Left cardiac atrium (tissue), 4 donors: ENCODE data around the gene SLF2. TPM values are rescaled to one million over a fixed set of nuclear protein-coding genes. Genes with fewer than 3 reads are reported as not detected.
A peak's percentile ranks its signal among the peaks of the same experiment; 100 is the strongest.
"Not testable (repeated sequence)": the region's sequence is repeated elsewhere in the genome, so short reads cannot be mapped to it uniquely, and the experiment has no call there.

Experiments
- ATAC-seq, 2 donors: fragments of 200-7000 bp; cut with Tn5 transposase; one replicate each; pipeline ENCODE4 v1.9.1; 2020; ENCODE audit warnings: mild to moderate bottlenecking in 2 of 2, moderate library complexity in 2 of 2
- DNase-seq: peaks from one replicate; pipeline ENCODE4 v3.0.0-alpha.2; 2020
- intact Hi-C, 2 donors: fragments of 100-400 bp; cut with DNase I; formaldehyde crosslinking; loops; one replicate each; pipeline versions ENCODE4 v1.14.1 to v1.15.1; 2022 to 2023
- total RNA-seq, 2 donors: library from RNA; stranded (reverse); fragmentation: NEBNext Ultra II Directional; extraction: Animal tissue kit (Norgen Biotek cat#: 25700); gene quantifications; one replicate each; pipeline ENCODE4 v1.2.1, GENCODE V29; 2021
- donor health status: DM: no; HTN: yes; CAD: no.
- donor health status: DM: no; HTN: yes; CAD: no; lungs with severe emphysema.
- donor health status: DM: yes; HTN: yes; CAD: no.
- donor health status: Dilated cardiomyopathy.

The SLF2 gene
- total RNA-seq, 2 donors from 2014 or later, result 18.0 to 19.3 TPM

- ATAC-seq (no peak), DNase-seq (no peak)
These were observed 58.4 kb downstream of the SLF2 start for GRCh38 chr10:100970914-100971811.

DNA sequence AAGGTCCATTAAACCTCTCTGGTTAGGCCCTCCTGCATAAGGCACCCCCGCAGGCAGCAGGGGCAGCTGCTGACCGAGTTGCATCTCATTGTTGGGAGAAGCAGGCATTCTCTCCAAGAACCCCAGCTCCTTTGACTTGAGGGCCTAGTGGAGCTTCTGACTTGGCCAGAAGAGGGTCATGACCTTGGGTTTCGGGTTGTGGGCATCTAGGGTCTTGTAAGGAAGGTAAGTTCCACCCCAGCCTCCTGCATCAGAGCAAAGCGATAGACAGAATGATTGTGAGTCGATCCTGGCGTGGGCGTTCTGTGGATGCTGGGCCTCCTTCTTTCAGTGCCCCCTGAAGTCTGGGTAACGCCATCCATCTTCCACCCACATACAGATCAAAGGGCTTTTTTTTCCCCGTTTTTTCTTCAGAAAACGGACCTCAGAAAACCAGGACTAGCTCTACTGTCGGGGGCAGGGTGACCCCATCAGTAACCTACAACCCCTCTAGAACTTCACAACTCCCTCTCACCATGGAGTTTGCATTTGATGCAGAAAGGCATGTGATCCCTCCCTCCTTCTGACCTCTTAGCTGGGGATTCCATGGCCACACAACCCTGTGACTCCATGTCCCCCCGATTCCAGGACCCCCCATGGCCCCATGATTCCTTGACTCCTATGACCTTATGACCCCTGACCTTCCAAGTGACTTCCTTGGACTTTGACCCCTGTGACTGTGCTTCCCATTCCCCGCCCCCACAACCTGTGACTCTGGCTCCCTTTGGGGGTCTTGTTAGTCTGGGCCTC, 59.5 kb downstream of the SLF2 start:
- DNase-seq, result no peak
- intact Hi-C loops, result no loop called here
- no peak for ATAC-seq

More at GRCh38 chr10:100970914-100971811, 58.4 kb downstream of the SLF2 start:
- intact Hi-C loops, result no loop called here

GRCh38 chr10:100972904-100973535, 60.3 kb downstream of the SLF2 start:
- intact Hi-C loops, result no loop called here
- no peak for DNase-seq
- no peak for ATAC-seq

DNA sequence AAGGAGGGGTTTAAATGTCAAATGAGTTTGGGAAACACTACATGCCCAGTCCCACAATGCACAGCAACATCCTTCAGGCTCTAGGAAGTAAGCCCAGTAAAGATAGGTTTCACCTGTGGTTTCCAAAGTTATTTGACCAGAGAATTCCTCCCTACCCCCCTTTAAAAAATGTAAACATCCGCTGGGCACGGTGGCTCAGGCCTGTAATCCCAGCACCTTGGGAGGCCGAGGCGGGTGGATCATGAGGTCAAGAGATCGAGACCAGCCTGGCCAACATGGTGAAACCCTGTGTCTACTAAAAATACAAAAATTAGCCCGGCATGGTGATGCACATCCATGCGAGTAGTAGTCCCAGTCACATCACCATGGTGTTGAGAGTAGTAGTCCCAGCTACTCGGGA, 62.6 kb downstream of the SLF2 start:
- ATAC-seq, intact Hi-C loops, DNase-seq: not testable (repeated sequence)

GRCh38 chr10:100976906-100977305, 64.1 kb downstream of the SLF2 start:
- ATAC-seq, result no peak
- DNase-seq, result no peak
- intact Hi-C loops, result no loop called here

GRCh38 chr10:100977436-100977835, 64.7 kb downstream of the SLF2 start:
- intact Hi-C loops, result no loop called here
- ATAC-seq (no peak), DNase-seq (no peak)

- intact Hi-C loops, result no loop called here
- DNase-seq (no peak), ATAC-seq (peak in 1 of 2 donors; percentile 15)
These were observed 65.5 kb downstream of the SLF2 start for GRCh38 chr10:100978121-100978900.

GRCh38 chr10:100978901-100979195, 66.1 kb downstream of the SLF2 start:
- intact Hi-C loops, result no loop called here
- DNase-seq (no peak), ATAC-seq (no peak)

- no peak for DNase-seq
These were observed 67.1 kb downstream of the SLF2 start for GRCh38 chr10:100979791-100980272.

DNA sequence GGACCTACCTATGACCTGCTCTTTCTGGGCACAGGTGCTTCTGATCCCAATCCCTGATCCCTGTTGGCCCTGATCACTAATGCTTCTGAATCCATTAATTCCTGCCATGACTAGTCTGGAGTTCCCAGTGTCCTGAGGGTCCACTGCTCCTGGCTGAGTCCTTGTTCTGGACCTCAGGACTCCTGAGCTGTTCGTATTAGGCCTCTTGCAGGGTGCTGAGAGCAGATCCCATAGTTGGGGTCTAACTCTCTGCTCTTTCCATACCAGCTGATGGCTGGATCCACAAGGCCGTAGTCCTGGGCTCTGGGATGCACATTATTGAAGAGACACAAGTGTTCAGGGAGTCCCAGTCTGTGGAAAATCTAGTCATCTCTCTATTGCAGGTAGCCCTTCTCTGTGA, 67.5 kb downstream of the SLF2 start:
- ATAC-seq (no peak), DNase-seq (no peak)
- intact Hi-C loops, result no loop called here

More at GRCh38 chr10:100979791-100980272, 67.1 kb downstream of the SLF2 start:
- ATAC-seq, result no peak
- intact Hi-C loops, result no loop called here

DNA sequence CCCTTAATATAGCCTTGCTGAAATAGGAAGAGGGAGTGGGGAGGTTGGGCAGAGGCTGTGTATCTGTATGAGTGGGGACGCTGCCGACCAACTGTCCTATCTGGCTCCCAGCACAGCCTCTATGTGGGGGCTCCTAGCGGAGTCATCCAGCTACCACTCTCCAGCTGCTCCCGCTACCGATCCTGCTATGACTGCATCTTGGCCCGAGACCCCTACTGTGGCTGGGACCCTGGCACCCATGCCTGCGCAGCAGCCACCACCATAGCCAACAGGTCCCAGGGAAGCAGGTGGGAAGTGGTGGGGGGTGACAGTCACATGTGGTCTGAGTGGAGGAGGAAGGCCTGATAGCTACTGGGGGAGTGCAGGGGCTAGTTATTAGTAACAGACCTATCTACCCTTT, 67.9 kb downstream of the SLF2 start:
- DNase-seq, result no peak
- intact Hi-C loops, result no loop called here
- no peak for ATAC-seq

DNA sequence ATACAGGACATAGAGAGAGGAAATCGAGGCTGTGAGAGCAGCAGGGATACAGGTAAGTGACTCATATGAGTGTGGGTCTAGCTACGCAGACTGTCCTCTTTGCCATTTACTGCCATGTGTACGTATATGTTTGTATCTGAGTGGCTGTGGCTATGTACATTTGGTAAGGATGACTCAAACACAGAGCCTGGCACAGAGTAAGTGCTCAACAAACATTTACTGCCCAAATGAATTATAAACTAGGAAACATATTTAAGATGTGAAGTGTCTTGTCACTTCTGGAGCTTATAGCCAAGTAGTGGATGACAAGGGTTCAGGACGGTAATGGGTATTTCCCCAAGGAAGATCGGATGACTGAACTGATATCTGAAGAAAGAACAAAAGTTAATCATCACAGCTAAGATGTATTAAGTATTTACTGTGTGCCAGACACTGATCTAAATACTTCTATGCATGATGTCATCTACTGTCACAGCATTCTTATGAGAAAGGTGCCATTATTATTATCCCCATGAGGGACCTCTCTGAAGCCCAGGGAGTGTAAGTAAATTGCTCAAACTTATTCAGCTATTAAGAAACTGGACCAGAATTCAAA, 68.5 kb downstream of the SLF2 start:
- intact Hi-C loops, result no loop called here
- ATAC-seq, result no peak
- DNase-seq, result no peak

DNA sequence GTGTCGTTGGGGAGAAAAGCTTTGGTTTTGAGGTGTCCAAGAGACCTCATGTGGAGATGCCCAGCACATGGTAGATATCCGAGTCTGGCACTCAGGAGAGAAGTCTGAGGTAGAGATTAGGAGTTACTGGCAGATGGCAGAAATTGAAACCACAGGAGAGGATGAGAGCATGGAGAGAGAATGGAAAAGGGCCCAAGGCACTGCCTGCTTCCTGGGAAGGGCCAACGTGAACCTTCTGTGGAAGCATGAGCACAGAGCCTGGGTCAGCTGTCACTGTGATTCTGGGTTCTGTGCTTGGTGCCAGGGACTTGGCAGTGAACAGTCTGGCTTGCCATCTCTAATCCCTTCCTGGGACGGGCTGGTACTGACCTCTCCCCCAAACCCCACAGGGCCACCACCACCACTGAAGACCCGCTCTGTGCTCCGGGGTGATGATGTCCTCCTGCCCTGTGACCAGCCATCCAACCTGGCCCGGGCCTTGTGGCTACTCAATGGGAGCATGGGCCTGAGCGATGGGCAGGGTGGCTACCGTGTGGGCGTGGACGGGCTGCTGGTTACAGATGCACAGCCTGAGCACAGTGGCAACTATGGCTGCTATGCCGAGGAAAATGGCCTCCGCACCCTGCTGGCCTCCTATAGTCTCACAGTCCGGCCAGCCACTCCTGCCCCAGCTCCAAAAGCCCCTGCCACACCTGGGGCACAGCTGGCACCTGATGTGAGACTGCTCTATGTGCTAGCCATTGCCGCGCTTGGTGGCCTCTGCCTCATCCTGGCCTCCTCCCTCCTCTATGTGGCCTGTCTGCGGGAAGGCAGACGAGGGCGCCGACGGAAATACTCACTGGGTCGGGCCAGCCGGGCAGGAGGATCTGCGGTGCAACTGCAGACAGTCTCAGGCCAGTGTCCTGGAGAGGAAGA, 70.4 kb downstream of the SLF2 start:
- intact Hi-C loops, result no loop called here
- no peak for ATAC-seq
- no peak for DNase-seq

- DNase-seq (no peak), ATAC-seq (no peak)
- intact Hi-C loops, result no loop called here
These were observed 71.3 kb downstream of the SLF2 start for GRCh38 chr10:100983868-100984671.

- intact Hi-C loops, result no loop called here
- no peak for DNase-seq
- no peak for ATAC-seq
These were observed 72.0 kb downstream of the SLF2 start for GRCh38 chr10:100984672-100985177.

GRCh38 chr10:100985336-100985735, 72.6 kb downstream of the SLF2 start:
- ATAC-seq, result no peak
- intact Hi-C loops, result no loop called here
- no peak for DNase-seq

- no peak for DNase-seq
- no peak for ATAC-seq
- intact Hi-C loops, result no loop called here
These were observed 73.8 kb downstream of the SLF2 start for GRCh38 chr10:100986623-100986951.
